ENCODE measurements around the gene ZBTB1.

The ZBTB1 gene

GRCh38 chr14:64504310-64504896, at the start of gene ZBTB1:
TSS of gene ZBTB1 (plus strand) at chr14:64504770. CDS start at chr14:64521505, 16,735 bp downstream.
- no peak for TF ChIP-seq CTCF (IDR thresholded peaks at IDR 0.05; ENCODE audit: low read depth, low read length)
- peak; percentile 86 to 93 for DNase-seq (ENCODE audit: low read depth in 2 of 2)
- H3K4me3 ChIP-seq (replicated peaks in 1 of 2; ENCODE audit: low read depth in 2 of 2, low read length in 2 of 2), result peak within 1 kb of the TSS; percentile 71 to 88

GRCh38 chr14:64459405-64460136, 45.0 kb upstream of the ZBTB1 start:
- no peak for TF ChIP-seq CTCF (IDR thresholded peaks at IDR 0.05; ENCODE audit: low read depth, low read length)
- H3K4me3 ChIP-seq (replicated peaks in 1 of 2; ENCODE audit: low read depth in 2 of 2, low read length in 2 of 2), result no peak overlapping the region
- no peak for DNase-seq (ENCODE audit: low read depth in 2 of 2)

- no peak for TF ChIP-seq CTCF (IDR thresholded peaks at IDR 0.05; ENCODE audit: low read depth, low read length)
- no peak for DNase-seq (ENCODE audit: low read depth in 2 of 2)
- H3K4me3 ChIP-seq (replicated peaks in 1 of 2; ENCODE audit: low read depth in 2 of 2, low read length in 2 of 2), result no peak overlapping the region
Observed at GRCh38 chr14:64461221-64461620, 43.3 kb upstream of the ZBTB1 start.

GRCh38 chr14:64463195-64463594, 41.4 kb upstream of the ZBTB1 start:
- no peak for TF ChIP-seq CTCF (IDR thresholded peaks at IDR 0.05; ENCODE audit: low read depth, low read length)
- DNase-seq (ENCODE audit: low read depth in 2 of 2), result no peak
- no peak overlapping the region for H3K4me3 ChIP-seq (replicated peaks in 1 of 2; ENCODE audit: low read depth in 2 of 2, low read length in 2 of 2)

- TF ChIP-seq CTCF (IDR thresholded peaks at IDR 0.05; ENCODE audit: low read depth, low read length), result no peak
- H3K4me3 ChIP-seq (replicated peaks in 1 of 2; ENCODE audit: low read depth in 2 of 2, low read length in 2 of 2), result no peak overlapping the region
Observed at GRCh38 chr14:64463873-64464272, 40.7 kb upstream of the ZBTB1 start.

GRCh38 chr14:64464651-64465050, 39.9 kb upstream of the ZBTB1 start:
- peak overlapping the region; percentile 65 to 71 for H3K4me3 ChIP-seq (replicated peaks in 1 of 2; ENCODE audit: low read depth in 2 of 2, low read length in 2 of 2)

More at GRCh38 chr14:64463873-64464272, 40.7 kb upstream of the ZBTB1 start:
- DNase-seq (ENCODE audit: low read depth in 2 of 2), result no peak

More at GRCh38 chr14:64464651-64465050, 39.9 kb upstream of the ZBTB1 start:
- no peak for DNase-seq (ENCODE audit: low read depth in 2 of 2)
- no peak for TF ChIP-seq CTCF (IDR thresholded peaks at IDR 0.05; ENCODE audit: low read depth, low read length)

Measured in cardiac fibroblast (primary cell).